ENCODE measurements around the gene ZSCAN31.

ZSCAN31 gene

DNA sequence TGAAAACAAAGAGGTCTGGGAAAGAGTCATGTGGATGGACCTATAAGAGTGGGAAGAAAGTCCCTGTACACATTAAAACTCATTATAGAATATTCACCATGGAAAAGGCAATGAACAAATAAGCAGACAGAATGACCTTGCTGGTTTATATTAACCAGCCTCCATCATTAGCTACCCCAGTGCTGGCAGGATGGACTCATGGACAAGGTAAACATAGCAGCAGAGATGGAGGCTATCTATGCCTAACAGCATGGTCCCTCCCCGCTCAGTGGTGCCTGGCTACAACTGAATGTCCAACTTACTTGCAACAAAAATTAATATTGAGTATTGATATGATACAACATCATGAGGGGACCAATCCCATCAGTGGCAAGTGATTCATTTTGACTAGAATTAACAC, 9.3 kb upstream of the ZSCAN31 start:
- peaks cover 15% of the 10 kb centered on the region for H3K9me3 Mint-ChIP-seq
- H3K36me3 Mint-ChIP-seq (ENCODE audit: low read depth): peaks cover 9% of the 10 kb centered on the region
- H3K27me3 Mint-ChIP-seq: peaks cover 3% of the 10 kb centered on the region
- no peak overlapping the region for H3K27ac Mint-ChIP-seq
- peaks cover 7% of the 10 kb centered on the region for H3K4me1 Mint-ChIP-seq (ENCODE audit: low read depth)
- intact Hi-C loops (cut with micrococcal nuclease): loop anchor here (5.0 kb wide), 1 partner anchor 63 kb away; the partner anchor contains the start of gene PGBD1
- no peak overlapping the region for H3K4me3 Mint-ChIP-seq

DNA sequence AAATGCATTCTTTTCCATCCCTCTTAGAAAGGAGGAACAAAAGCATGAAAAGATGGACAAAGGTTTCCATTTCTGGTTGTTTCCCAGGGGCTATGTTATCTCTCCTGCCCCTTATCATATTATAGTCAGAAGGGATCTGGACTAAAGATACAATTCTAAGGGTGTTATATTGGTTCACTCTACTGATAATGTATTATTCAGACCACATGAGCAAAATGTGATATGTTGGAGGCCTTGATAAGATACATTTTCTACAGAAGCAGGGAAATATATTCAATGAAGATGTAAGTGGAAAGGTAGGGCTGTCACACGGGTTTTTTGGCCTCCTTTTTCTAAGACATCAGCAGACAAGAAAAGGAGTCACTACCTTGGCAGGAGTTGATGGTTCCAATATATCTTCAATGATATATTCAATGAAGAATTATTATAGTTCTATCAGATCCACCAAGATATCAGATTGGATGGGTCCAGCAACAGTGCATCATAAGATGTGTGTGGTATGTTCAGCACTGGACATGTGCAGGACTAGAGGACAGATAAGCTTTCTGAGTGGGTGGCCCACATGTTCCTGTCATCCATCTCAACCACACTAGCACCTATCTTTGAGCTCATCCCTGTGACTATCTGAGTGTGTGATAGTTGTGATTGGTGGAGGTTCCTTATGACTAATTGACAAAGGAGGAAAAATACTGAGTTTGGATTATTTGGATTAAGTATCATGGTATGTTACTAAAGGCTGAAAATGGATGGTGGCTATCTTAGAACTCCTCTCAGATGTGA, 8.1 kb upstream of the ZSCAN31 start:
- Mint-ChIP-seq H3K4me1 (ENCODE audit: low read depth) (no peaks in the 10 kb centered on the region), H3K9me3 (peaks cover 20% of the 10 kb centered on the region), H3K27ac (no peak overlapping the region), H3K27me3 (peaks cover 3% of the 10 kb centered on the region), H3K36me3 (ENCODE audit: low read depth) (no peaks in the 10 kb centered on the region), H3K4me3 (no peak overlapping the region)
- intact Hi-C loops (cut with micrococcal nuclease): no loop called here

DNA sequence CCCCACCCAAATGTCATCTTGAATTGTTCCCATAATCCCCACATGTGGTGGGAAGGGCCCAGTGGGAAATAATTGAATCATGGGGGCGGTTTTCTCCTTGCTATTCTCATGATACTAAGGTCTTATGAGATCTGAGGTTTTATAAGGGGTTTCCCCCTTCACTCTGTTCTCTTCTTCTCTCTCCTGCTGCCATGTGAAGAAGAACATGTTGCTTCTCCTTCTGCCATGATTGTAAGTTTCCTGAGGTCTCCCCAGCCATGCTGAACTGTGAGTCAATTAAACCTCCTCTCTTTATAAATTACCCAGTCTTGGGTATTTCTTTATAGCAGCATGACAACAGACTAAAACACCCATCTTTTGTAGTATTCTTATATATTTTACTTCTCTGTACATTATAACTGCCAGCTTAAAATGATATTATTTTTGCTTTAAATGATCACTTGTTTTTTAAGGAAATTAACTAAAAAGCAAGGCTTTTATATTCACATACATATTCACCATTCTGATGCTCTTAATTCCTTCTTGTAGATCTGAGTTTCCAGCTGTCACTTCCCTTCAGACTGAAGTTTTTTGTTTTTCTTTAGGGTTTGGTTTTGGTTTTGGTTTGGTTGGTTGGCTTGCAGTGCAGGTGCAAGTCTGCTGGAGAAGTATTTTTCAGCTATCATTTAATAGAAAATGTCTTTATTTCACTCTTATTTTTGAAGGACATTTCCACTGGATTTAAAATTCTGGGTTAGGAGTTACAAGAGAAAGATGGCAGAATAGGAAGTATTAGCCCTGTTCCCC, 4.6 kb upstream of the ZSCAN31 start:
- no peaks in the 10 kb centered on the region for H3K4me1 Mint-ChIP-seq (ENCODE audit: low read depth)
- H3K4me3 Mint-ChIP-seq: no peak overlapping the region
- intact Hi-C loops (cut with micrococcal nuclease): no loop called here
- peaks cover 20% of the 10 kb centered on the region for H3K9me3 Mint-ChIP-seq
- no peak overlapping the region for H3K27ac Mint-ChIP-seq
- no peaks in the 10 kb centered on the region for H3K36me3 Mint-ChIP-seq (ENCODE audit: low read depth)
- H3K27me3 Mint-ChIP-seq: no peaks in the 10 kb centered on the region

DNA sequence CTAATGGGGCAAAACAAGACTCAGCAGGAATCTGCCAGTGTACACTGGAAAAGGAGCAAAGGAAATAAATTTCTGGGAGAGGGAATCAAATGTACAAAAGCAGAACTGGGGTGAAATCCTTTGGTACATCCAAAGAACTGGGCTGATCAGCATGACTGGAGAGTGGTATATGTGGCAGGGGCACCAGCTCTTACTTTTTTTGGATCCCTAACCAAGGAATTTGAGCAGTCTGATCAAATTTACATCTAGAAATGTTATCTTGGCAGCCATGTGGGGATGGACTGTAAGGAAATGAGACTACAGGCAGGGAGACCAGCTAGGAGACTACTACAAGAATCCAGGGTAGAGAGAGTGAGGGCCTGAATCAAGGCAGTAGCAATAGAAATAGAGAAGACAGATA, 1.2 kb upstream of the ZSCAN31 start:
- intact Hi-C loops (cut with micrococcal nuclease): loop anchor here (5.0 kb wide), 1 partner anchor 70 kb away; the partner anchor contains the start of gene ZSCAN26
- H3K36me3 Mint-ChIP-seq (ENCODE audit: low read depth): no peaks in the 10 kb centered on the region
- H3K4me3 Mint-ChIP-seq: no peak overlapping the region
- no peak overlapping the region for H3K27ac Mint-ChIP-seq
- peaks cover 35% of the 10 kb centered on the region for H3K9me3 Mint-ChIP-seq
- H3K4me1 Mint-ChIP-seq (ENCODE audit: low read depth): peaks cover 25% of the 10 kb centered on the region
- H3K27me3 Mint-ChIP-seq: peaks cover 2% of the 10 kb centered on the region

DNA sequence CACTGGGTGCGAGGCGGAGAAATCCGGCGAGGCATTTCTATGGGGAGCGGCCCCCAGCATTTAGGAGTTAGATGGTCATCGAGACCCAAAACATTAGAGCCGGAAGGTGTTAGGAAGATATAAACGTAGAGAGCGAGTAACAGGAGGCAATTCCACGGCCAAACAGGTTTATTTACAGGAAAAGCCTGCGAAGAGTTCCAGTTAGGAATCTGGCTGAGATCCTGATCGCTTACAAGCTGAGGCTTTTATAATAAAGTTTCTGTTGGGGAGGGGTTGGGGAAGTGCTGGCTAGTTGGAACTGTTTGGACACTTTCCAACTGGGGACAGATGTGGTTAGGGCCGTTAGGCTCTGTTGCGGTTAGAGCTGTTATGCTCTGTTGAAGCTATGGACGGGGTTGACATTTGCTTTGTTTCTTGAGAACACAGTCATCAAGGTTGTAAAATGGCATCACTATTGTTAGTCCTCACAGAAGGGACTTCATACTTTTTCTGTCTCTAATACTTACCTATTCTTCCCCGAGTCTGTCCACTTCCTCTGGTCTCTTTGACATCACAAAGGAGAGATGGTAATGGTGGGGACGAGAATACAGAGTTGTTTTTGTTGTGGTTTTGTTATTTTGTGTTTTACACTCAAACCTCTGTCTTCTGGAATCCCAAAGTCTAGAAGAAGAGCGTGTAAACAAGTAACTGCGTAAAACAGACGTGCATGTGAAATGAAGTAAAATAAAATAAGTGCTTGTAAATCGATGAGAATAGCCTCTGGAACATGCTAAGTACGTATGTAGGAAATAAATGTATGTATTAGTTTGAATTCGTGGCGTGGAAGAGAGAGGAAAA, 554 bp upstream of the ZSCAN31 start:
- intact Hi-C loops (cut with micrococcal nuclease): loop anchor here (1.0 to 5.0 kb wide), 2 partner anchors 69 to 256 kb away; partner anchors contain the start of genes ZNF165 and ZSCAN26
- Mint-ChIP-seq H3K4me3 (no peak overlapping the region), H3K27me3 (peaks cover 2% of the 10 kb centered on the region), H3K4me1 (ENCODE audit: low read depth) (peaks cover 25% of the 10 kb centered on the region), H3K36me3 (ENCODE audit: low read depth) (no peaks in the 10 kb centered on the region), H3K9me3 (peaks cover 34% of the 10 kb centered on the region), H3K27ac (no peak overlapping the region)

DNA sequence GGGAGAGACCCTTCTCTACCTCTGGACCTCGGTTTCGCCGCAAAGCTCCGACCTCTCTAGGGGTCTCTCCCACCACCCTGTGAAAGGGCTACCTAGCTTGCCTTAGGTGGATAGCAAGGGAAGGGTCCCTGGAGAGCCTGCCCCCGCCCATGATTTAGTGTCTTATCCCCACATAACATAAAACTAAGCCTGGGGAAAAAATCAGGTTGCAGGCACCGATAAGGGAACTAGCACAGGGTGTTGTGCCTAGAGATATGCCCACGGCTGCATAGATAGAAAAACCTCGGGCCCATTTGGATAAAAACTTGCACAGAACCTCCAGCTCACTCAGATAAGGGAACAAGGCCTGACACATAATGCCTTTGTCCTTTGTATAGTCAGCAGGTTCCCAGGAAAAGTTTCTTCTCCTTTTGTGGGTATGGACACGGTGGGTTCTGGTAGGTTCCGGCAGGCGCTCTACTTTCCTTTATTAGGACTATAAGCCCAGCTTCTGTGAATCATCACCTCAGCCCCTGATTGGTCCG, 846 bp downstream of the ZSCAN31 start:
- peaks cover 20% of the 10 kb centered on the region for H3K9me3 Mint-ChIP-seq
- peaks cover 2% of the 10 kb centered on the region for H3K27me3 Mint-ChIP-seq
- H3K4me3 Mint-ChIP-seq: no peak overlapping the region
- peaks cover 25% of the 10 kb centered on the region for H3K4me1 Mint-ChIP-seq (ENCODE audit: low read depth)
- no peak overlapping the region for H3K27ac Mint-ChIP-seq
- intact Hi-C loops (cut with micrococcal nuclease): loop anchor here (1.0 to 5.0 kb wide), 3 partner anchors 16 to 199 kb away; partner anchors contain the start of gene ZSCAN26
- no peaks in the 10 kb centered on the region for H3K36me3 Mint-ChIP-seq (ENCODE audit: low read depth)

DNA sequence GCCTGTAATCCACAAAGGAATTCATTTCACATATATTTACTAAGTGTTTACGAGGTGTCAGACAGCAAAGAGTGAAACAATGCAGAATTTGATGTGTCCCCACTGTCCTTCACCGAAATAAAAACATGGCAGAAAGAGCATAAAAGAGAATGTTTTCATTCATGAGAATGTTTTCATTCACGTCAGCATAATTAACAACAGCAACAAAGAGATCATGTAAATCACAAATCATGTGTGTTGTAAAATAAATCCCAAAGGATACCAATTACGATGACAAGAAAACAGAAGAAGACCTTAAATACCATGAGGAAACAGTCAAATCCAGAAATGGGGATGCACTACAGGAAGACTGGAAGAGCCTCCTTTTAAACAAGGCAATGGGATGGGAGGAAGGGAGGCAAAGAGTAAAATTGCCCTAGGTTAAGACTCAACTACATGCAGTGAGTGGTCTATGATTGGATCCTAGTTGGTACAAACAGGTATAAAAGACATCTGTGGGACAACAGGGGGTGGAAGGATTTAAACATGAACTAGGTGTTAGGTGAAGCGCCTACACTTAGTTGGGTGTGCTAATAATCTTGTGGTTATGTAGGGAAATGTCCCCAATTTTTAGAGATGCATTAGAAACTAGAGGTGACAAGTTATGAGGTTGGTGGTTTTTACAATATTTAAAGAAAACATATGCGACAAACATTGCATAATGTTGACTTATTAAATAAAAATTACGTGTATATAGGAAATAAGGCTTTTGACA, 1.5 kb downstream of the ZSCAN31 start:
- intact Hi-C loops (cut with micrococcal nuclease): loop anchor here (1.0 to 5.0 kb wide), 3 partner anchors 16 to 198 kb away; partner anchors contain the start of gene ZSCAN26
- Mint-ChIP-seq H3K4me3 (no peak overlapping the region), H3K27ac (no peak overlapping the region), H3K36me3 (ENCODE audit: low read depth) (peaks cover under 1% of the 10 kb centered on the region), H3K4me1 (ENCODE audit: low read depth) (peaks cover 25% of the 10 kb centered on the region), H3K9me3 (peaks cover 17% of the 10 kb centered on the region), H3K27me3 (peaks cover 2% of the 10 kb centered on the region)

DNA sequence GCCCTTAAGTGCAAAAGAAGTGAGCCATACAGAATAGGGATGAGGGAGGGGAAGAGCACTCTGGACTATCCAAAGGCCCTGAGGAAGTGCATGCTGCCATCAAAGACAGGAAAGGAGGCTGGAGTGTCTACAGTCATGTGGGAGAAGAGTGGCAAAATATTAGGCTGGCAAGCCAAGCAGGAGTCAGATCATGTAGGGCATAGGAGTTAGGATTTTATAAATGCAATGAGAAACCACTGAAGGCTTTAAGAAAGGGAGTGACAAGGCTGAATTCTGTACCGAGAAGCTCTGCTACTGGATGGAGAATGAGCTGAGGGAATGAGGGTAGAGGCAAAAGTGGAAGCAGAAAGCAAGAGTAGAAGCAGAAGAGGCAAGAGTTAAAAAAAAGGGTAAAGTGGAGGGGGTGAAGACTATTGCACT, 2.3 kb downstream of the ZSCAN31 start:
- Mint-ChIP-seq H3K36me3 (ENCODE audit: low read depth) (peaks cover 9% of the 10 kb centered on the region), H3K27me3 (peaks cover 2% of the 10 kb centered on the region), H3K27ac (no peak overlapping the region), H3K4me3 (no peak overlapping the region), H3K9me3 (peaks cover 25% of the 10 kb centered on the region), H3K4me1 (ENCODE audit: low read depth) (peaks cover 25% of the 10 kb centered on the region)
- intact Hi-C loops (cut with micrococcal nuclease): loop anchor here (2.0 kb wide), 1 partner anchor 17 kb away; no protein-coding TSS in a partner anchor

DNA sequence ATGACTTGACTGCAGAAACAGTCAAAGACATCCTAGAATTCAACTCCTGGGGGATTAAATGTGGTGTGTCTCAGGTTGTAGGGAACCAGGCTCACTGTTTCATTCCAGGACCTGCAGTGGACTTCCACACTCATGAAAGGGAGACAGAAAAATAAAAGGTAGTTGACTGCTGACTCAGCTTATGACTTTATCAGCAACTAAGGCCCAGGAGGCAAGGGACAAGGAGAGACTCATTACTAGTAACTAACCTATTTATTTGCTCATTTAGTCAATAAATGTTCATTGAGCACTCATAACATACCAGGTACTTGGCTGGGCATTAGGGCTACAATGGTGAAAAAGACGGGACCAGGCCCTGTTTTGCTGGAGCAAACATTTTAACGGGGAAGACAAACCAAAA, 2.9 kb downstream of the ZSCAN31 start:
- Mint-ChIP-seq H3K27me3 (peaks cover 2% of the 10 kb centered on the region), H3K27ac (no peak overlapping the region), H3K4me1 (ENCODE audit: low read depth) (peaks cover 25% of the 10 kb centered on the region), H3K36me3 (ENCODE audit: low read depth) (peaks cover 9% of the 10 kb centered on the region), H3K9me3 (peaks cover 31% of the 10 kb centered on the region), H3K4me3 (no peak overlapping the region)
- intact Hi-C loops (cut with micrococcal nuclease): no loop called here

DNA sequence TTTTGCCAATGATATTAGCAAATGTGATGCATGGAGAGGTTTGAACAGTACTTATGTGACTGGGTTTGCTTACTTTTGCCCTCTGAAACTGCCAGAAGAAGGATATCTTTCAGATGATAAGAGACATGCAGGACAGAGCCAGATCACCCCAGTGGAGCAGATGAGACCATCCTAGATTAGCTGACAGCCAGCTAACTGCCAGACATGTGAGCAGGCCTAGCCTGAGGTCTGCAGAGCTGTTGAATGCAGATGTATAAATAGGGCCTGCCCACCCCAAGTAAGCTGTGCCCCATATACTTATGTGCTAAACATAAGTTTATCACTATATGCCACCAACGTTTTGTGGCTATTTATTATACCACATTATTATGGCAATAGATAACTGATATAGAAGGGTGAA, 5.9 kb downstream of the ZSCAN31 start:
- peaks cover 2% of the 10 kb centered on the region for H3K27me3 Mint-ChIP-seq
- no peak overlapping the region for H3K27ac Mint-ChIP-seq
- H3K9me3 Mint-ChIP-seq: peaks cover 53% of the 10 kb centered on the region
- peaks cover 29% of the 10 kb centered on the region for H3K36me3 Mint-ChIP-seq (ENCODE audit: low read depth)
- intact Hi-C loops (cut with micrococcal nuclease): no loop called here
- peaks cover 24% of the 10 kb centered on the region for H3K4me1 Mint-ChIP-seq (ENCODE audit: low read depth)
- H3K4me3 Mint-ChIP-seq: no peak overlapping the region

DNA sequence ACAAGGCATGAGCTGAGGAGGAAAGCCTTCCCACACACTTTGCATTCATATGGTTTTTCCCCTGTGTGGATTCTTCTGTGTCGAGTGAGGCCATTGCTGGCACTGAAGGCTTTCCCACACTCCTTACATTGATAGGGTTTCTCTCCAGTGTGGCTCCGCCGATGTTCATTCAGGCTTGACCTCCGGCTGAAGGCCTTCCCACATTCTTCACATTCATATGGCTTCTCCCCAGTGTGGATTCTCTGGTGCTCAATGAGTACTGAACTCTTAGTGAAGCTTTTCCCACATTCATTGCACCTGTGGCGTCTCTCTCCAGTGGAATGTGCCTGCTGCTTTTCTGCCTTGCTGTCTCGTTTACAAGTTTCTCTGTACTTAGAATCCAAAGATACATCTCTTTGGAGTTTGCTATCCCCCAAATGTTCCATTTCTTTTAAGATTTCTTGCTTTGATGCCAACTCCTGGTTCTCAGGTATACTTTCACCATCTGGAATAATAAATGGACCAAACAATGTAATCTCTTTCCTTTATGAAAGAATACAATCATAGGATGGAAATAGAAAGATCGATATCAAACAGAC, 9.5 kb downstream of the ZSCAN31 start:
- H3K36me3 Mint-ChIP-seq (ENCODE audit: low read depth): peaks cover 29% of the 10 kb centered on the region
- no peak overlapping the region for H3K4me3 Mint-ChIP-seq
- peaks cover 45% of the 10 kb centered on the region for H3K9me3 Mint-ChIP-seq
- H3K27ac Mint-ChIP-seq: no peak overlapping the region
- H3K27me3 Mint-ChIP-seq: no peaks in the 10 kb centered on the region
- intact Hi-C loops (cut with micrococcal nuclease): no loop called here
- no peaks in the 10 kb centered on the region for H3K4me1 Mint-ChIP-seq (ENCODE audit: low read depth)

DNA sequence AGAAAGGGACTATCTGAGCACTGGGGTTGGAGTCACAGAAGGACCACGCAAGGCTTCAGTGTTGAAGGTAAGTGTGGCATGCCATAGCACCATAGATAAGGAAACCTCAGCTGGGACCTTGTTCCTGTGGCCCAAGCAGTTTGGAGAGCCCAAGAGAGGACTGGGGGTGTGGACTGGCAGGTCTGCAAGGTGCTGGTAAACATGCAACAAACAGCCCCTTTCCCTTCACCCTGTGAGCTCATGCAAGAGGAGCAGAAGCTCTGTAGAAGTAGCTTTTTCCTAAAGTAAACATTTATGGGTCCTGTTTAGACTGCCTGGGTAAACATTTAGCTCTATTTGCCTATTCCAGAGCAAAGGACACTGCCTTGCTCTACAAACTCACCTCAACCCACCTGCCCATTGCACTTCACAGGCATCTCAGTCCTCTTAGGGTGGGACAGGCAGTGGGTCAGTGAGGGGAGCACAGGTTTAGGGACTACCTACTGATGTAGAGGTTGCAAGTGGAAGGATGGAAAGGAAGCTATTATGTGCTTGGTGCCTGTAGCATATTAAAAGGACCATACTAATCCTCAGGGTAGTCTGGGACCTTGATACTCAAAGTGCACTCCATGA, 12.0 kb downstream of the ZSCAN31 start:
- no peaks in the 10 kb centered on the region for H3K4me1 Mint-ChIP-seq (ENCODE audit: low read depth)
- H3K27ac Mint-ChIP-seq: no peak overlapping the region
- H3K36me3 Mint-ChIP-seq (ENCODE audit: low read depth): peaks cover 24% of the 10 kb centered on the region
- intact Hi-C loops (cut with micrococcal nuclease): no loop called here
- H3K4me3 Mint-ChIP-seq: no peak overlapping the region
- H3K27me3 Mint-ChIP-seq: no peaks in the 10 kb centered on the region
- peaks cover 38% of the 10 kb centered on the region for H3K9me3 Mint-ChIP-seq
